Erythroblast (primary cell): ENCODE data around the gene FAM184A.

Experiments used
- GATA1 ChIP-seq: IDR thresholded peaks from 2 replicates; pipeline ENCODE4 v1.6.1; 2011; ENCODE audit warnings: low read depth, mild to moderate bottlenecking, control low read depth, low read length, moderate library complexity
- POLR2A ChIP-seq: IDR thresholded peaks from 2 replicates; pipeline ENCODE4 v1.6.1; 2011; ENCODE audit warnings: mild to moderate bottlenecking, low read length

- TF ChIP-seq POLR2A: no peak
- no peak for TF ChIP-seq GATA1
These were observed 133.2 kb downstream of the FAM184A start for GRCh38 chr6:118945217-118945616.
